Gastrocnemius medialis (tissue), 4 donors: ENCODE results near the gene NLGN4X.

ENCODE experiments used
- CTCF ChIP-seq, 5 experiments: fragments of 450-650 bp in 3 of 5; fragments of 200-600 bp in 2 of 5; sonication (generic) in 2 of 5; IDR thresholded peaks in 4 of 5; conservative IDR thresholded peaks in 1 of 5; 1 replicate in 4 of 5; 2 replicates in 1 of 5; pipeline ENCODE4 v1.5.1; 2016 to 2019; ENCODE audit warnings: antibody characterized with exemption in 5 of 5, mild to moderate bottlenecking in 3 of 5, moderate library complexity in 3 of 5
- POLR2A ChIP-seq, 2 donors: fragments of 450-650 bp; IDR thresholded peaks; one replicate each; pipeline ENCODE4 v1.6.1; 2017; ENCODE audit warnings: antibody characterized with exemption in 2 of 2, mild to moderate bottlenecking in 2 of 2, moderate library complexity in 2 of 2

DNA sequence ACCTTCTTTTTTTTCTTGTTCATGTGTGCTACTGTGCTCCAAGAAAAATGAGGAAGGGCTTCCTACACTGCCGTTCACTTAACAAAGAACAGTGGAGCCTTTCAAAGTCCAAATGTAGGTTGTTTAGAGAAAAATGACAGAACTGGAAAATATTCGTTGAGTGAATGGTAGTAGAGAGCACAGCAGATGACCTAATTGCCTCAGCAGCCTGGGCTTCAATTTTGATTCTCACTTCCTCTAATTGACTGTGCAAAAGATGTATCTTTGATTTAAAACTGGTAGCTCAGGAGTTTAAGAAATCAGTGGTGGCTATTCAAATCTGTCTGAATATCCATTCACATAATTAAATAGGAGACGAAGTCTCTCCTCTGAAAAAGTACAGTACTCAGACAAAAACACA lies 5.2 kb downstream of the NLGN4X start:
- TF ChIP-seq CTCF (IDR thresholded peaks at IDR 0.05 in 4 of 5, conservative IDR thresholded peaks at IDR 0.05 in 1 of 5) (no peak), POLR2A (IDR thresholded peaks at IDR 0.05) (no peak)
